Measurements from ENCODE around the gene RAB44.
"Not testable (repeated sequence)": the region's sequence is repeated elsewhere in the genome, so short reads cannot be mapped to it uniquely, and the experiment has no call there.

Gene RAB44, protein sequence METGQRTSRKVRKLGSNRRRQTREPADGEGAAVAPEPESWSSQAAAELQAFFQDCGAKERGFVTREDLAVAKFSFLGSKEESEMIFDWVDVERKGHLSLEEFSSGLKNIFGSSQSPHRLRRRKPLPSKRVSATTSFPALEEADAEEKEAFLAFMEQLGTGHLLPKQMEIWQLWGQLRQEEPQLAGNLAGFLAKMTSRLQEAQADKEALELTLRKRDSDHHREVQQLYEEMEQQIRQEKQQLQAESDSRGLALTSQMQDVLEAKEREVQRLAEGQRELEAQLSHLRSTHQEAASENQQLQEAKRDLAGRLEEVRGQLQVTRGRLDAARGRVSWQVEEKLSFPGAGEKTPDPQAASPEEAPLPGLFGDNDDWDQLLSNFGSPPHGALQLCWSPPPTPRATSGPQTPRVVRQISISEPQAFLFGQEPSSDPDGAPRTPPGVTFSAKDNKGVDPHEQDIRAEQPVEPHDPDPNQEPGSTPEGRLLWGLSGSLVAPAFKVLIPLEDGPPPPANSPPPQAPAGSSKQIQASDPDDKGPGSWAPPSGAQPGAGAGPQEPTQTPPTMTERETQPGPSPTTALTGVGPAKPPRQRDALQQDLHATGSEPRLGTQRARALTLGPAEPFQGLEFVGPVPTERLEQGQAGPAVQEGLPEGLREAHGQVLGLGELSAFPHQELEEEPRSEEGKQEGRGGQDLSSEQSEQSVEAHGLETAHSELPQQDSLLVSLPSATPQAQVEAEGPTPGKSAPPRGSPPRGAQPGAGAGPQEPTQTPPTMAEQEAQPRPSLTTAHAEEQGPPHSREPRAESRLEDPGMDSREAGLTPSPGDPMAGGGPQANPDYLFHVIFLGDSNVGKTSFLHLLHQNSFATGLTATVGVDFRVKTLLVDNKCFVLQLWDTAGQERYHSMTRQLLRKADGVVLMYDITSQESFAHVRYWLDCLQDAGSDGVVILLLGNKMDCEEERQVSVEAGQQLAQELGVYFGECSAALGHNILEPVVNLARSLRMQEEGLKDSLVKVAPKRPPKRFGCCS

DNA sequence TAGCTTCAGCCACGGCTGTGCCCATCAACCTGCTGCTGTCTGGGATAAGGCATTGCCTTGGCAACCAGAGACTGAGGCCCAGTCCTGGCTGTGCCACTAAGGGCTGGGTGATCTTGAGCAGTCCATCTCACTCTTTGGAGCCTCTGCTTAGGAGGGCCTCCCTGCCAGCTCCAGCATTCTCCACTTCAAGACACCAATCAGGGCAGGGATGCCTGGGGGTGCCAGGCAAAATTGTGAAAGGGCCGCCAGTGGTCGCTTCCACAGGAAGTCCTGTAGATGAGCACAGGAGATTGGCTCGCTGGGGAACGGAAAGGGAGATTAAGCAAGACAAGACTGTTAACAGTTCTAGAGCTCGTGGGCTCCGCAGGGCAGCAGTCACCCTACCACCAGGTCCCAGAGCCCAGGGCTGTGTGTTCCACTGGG lies at the start of gene RAB44:
Gene RAB44, plus strand, starts transcription at position 346 of the 423 bp plus-strand sequence. CDS start 6,410 bp downstream, outside the sequence.
- H3K36me3 Mint-ChIP-seq (ENCODE audit: low read depth): no peaks in the 10 kb centered on the region

DNA sequence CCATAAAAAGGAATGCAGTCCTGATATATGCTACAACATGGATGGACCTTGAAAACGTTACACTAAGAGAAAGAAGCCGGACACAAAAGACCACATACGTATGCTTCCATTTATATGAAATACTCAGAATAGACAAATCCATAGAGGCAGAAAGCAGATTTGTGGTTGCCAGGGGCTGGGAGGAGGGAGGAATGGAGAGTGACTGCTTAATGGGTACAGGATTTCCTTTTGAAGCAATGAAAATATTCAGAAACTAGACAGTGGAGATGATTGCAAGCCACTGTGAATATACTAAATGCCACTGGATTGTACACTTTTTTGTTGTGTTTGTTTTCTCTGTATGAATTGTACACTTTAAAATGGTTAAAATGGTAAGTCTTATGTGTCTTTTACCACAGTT lies 48.5 kb upstream of the RAB44 start:
- no peak for DNase-seq (ENCODE audit: low spot score)
- Mint-ChIP-seq H3K4me3 (no peak overlapping the region), H3K27me3 (ENCODE audit: low read depth) (peaks cover 24% of the 10 kb centered on the region), H3K36me3 (ENCODE audit: low read depth) (no peaks in the 10 kb centered on the region), H3K9me3 (no peaks in the 10 kb centered on the region), H3K27ac (no peak overlapping the region), H3K4me1 (ENCODE audit: low read depth) (no peaks in the 10 kb centered on the region)

More for the DNA sequence above, at the start of gene RAB44:
- Mint-ChIP-seq H3K4me1 (ENCODE audit: low read depth) (peaks cover 33% of the 10 kb centered on the region), H3K27me3 (ENCODE audit: low read depth) (peaks cover 5% of the 10 kb centered on the region), H3K9me3 (no peaks in the 10 kb centered on the region), H3K4me3 (no peak within 1 kb of the TSS), H3K27ac (no peak within 1 kb of the TSS)
- no peak for DNase-seq (ENCODE audit: low spot score)

GRCh38 chr6:36649701-36650484 lies 47.7 kb upstream of the RAB44 start:
- Mint-ChIP-seq H3K27ac (no peak overlapping the region), H3K36me3 (ENCODE audit: low read depth) (no peaks in the 10 kb centered on the region), H3K27me3 (ENCODE audit: low read depth) (peaks cover 29% of the 10 kb centered on the region), H3K9me3 (no peaks in the 10 kb centered on the region), H3K4me1 (ENCODE audit: low read depth) (no peaks in the 10 kb centered on the region), H3K4me3 (no peak overlapping the region)
- DNase-seq (ENCODE audit: low spot score): no peak

GRCh38 chr6:36650848-36651478 lies 46.7 kb upstream of the RAB44 start:
- DNase-seq (ENCODE audit: low spot score): no peak
- H3K36me3 Mint-ChIP-seq (ENCODE audit: low read depth): no peaks in the 10 kb centered on the region
- no peak overlapping the region for H3K4me3 Mint-ChIP-seq
- H3K27ac Mint-ChIP-seq: no peak overlapping the region
- H3K27me3 Mint-ChIP-seq (ENCODE audit: low read depth): peaks cover 37% of the 10 kb centered on the region
- H3K9me3 Mint-ChIP-seq: no peaks in the 10 kb centered on the region
- peaks cover 7% of the 10 kb centered on the region for H3K4me1 Mint-ChIP-seq (ENCODE audit: low read depth)

GRCh38 chr6:36651659-36652379 lies 45.8 kb upstream of the RAB44 start:
- Mint-ChIP-seq H3K4me1 (ENCODE audit: low read depth) (peaks cover 7% of the 10 kb centered on the region), H3K27ac (no peak overlapping the region), H3K36me3 (ENCODE audit: low read depth) (no peaks in the 10 kb centered on the region), H3K27me3 (ENCODE audit: low read depth) (peaks cover 40% of the 10 kb centered on the region), H3K9me3 (no peaks in the 10 kb centered on the region), H3K4me3 (no peak overlapping the region)
- DNase-seq (ENCODE audit: low spot score): no peak

- not testable (repeated sequence) for H3K4me1 Mint-ChIP-seq (ENCODE audit: low read depth); H3K36me3 Mint-ChIP-seq (ENCODE audit: low read depth); H3K4me3 Mint-ChIP-seq; H3K9me3 Mint-ChIP-seq; DNase-seq (ENCODE audit: low spot score); H3K27ac Mint-ChIP-seq
- H3K27me3 Mint-ChIP-seq (ENCODE audit: low read depth): peaks cover 55% of the 10 kb centered on the region
These were observed 43.2 kb upstream of the RAB44 start for GRCh38 chr6:36654469-36654868.

GRCh38 chr6:36655085-36655724 lies 42.4 kb upstream of the RAB44 start:
- Mint-ChIP-seq H3K36me3 (ENCODE audit: low read depth) (no peaks in the 10 kb centered on the region), H3K27ac (no peak overlapping the region), H3K4me3 (no peak overlapping the region), H3K27me3 (ENCODE audit: low read depth) (peaks cover 61% of the 10 kb centered on the region), H3K9me3 (no peaks in the 10 kb centered on the region), H3K4me1 (ENCODE audit: low read depth) (peaks cover 7% of the 10 kb centered on the region)
- no peak for DNase-seq (ENCODE audit: low spot score)

- H3K4me3 Mint-ChIP-seq: no peak overlapping the region
- peaks cover 61% of the 10 kb centered on the region for H3K27me3 Mint-ChIP-seq (ENCODE audit: low read depth)
- H3K4me1 Mint-ChIP-seq (ENCODE audit: low read depth): peaks cover 7% of the 10 kb centered on the region
- H3K9me3 Mint-ChIP-seq: no peaks in the 10 kb centered on the region
- DNase-seq (ENCODE audit: low spot score): no peak
- H3K36me3 Mint-ChIP-seq (ENCODE audit: low read depth): no peaks in the 10 kb centered on the region
- no peak overlapping the region for H3K27ac Mint-ChIP-seq
These were observed 41.2 kb upstream of the RAB44 start for GRCh38 chr6:36656441-36656840.

DNA sequence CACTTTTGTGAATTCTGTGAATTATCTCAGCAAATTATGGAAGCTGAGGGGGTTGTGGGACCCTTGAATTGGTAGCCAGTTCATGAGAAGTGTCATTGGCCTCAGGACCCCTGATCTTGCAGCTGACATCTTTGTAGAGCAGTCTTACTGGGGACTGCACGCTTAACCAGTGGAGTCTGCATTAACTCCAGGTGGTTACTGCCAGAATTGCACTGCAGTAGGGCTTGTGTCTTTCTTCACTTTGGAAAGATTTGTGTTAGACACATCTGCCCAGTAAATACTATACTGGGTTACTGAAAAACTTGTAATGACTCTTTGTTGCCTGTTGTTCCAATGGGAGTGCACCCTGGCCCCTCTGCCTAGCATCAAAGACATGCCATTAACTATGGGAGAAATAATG lies 40.4 kb upstream of the RAB44 start:
- no peak overlapping the region for H3K4me3 Mint-ChIP-seq
- H3K27me3 Mint-ChIP-seq (ENCODE audit: low read depth): peaks cover 54% of the 10 kb centered on the region
- H3K9me3 Mint-ChIP-seq: no peaks in the 10 kb centered on the region
- no peak for DNase-seq (ENCODE audit: low spot score)
- no peaks in the 10 kb centered on the region for H3K36me3 Mint-ChIP-seq (ENCODE audit: low read depth)
- H3K4me1 Mint-ChIP-seq (ENCODE audit: low read depth): peaks cover 7% of the 10 kb centered on the region
- no peak overlapping the region for H3K27ac Mint-ChIP-seq

DNA sequence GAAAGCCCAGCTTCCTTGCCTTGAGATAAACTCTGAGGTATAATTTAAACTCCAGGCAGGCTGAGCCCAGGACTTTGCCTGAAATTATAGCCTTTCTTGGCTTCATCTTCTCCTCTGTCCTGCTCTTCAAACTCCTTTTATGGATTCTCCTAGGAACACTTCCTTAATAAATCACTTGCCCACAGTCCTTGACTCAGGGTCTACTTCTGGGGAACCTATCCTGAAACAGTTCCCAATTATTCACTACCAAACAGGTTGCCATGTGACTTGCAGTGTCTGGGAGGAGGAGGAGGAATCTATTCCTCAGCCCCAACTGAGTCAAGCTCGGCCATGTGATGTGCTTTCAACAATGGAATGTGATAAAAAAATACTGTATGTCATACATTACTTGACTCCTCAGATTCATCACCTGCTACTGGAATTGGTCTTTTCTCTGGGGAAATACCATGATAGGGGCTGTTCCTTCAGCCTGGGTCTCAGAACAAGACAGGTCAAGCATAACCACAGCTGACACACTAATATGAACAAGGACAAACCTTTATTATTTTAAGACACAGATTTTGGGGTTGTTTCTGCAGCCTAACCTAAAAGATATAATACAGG lies 39.6 kb upstream of the RAB44 start:
- no peaks in the 10 kb centered on the region for H3K36me3 Mint-ChIP-seq (ENCODE audit: low read depth)

GRCh38 chr6:36659271-36659670 lies 38.4 kb upstream of the RAB44 start:
- no peak for DNase-seq (ENCODE audit: low spot score)
- Mint-ChIP-seq H3K4me1 (ENCODE audit: low read depth) (peaks cover 15% of the 10 kb centered on the region), H3K27ac (no peak overlapping the region), H3K9me3 (no peaks in the 10 kb centered on the region), H3K36me3 (ENCODE audit: low read depth) (no peaks in the 10 kb centered on the region), H3K4me3 (no peak overlapping the region), H3K27me3 (ENCODE audit: low read depth) (peaks cover 49% of the 10 kb centered on the region)

More for the DNA sequence above, 39.6 kb upstream of the RAB44 start:
- H3K9me3 Mint-ChIP-seq: no peaks in the 10 kb centered on the region
- H3K4me3 Mint-ChIP-seq: no peak overlapping the region
- peaks cover 12% of the 10 kb centered on the region for H3K4me1 Mint-ChIP-seq (ENCODE audit: low read depth)
- no peak overlapping the region for H3K27ac Mint-ChIP-seq
- H3K27me3 Mint-ChIP-seq (ENCODE audit: low read depth): peaks cover 53% of the 10 kb centered on the region
- no peak for DNase-seq (ENCODE audit: low spot score)

All from T-helper 2 cell treated with Interferon-gamma antibody and Interleukin-4, amounts not matched to agents 5 μg/mL and 100 μg/mL, for 36 hours (primary cell).